Stimulated activated CD4-positive, alpha-beta T cell treated with anti-CD3 and anti-CD28 coated beads, Interleukin-12 subunit alpha, Interleukin-12 subunit beta, amount 100 ng/mL, for 48 hours (primary cell): ENCODE results near the gene EHMT1.
"Not testable (repeated sequence)": the region's sequence is repeated elsewhere in the genome, so short reads cannot be mapped to it uniquely, and the experiment has no call there.

Experiments
- DNase-seq, 3 donors: peaks; one replicate each; pipeline ENCODE4 v3.0.0-alpha.2; 2020; ENCODE audit warnings: low read depth in 2 of 3, low spot score in 1 of 3

EHMT1 gene

DNA sequence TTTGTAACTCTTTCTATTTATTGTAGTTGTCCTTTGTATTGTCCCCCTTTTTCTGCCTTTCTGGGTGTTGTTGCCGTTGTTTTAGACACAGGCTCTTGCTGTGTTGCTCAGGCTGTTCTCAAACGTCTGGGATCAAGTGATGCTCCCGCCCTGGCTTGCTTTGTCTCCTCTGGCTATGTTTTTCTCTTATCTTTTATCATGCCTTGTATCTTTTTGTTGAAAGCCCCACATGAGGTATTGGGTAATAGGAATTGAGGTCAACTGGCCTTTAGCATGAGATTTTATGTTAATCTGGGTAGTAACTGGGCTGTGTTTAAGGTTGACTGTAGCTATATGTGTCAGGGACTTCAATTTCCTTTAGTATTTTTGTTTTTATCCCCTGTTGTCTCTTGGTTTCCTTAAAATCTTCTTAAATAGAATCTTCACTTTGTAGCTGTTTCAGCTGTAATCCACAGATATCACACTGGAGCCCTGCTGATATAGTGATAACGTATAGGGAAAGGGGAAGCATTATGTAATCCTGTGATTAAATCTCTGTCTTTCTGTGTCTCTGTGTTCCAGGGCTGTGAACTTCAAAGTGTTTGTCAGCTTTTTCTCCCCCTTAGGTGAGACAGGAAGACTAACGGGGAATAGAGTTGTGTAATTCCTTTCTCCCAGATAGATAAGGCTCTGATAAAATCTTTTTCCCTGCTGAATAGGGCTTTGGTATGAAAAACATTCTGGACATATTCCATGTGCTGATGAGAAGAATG is 232.9 kb downstream of the EHMT1 start:
- DNase-seq = no peak

DNA sequence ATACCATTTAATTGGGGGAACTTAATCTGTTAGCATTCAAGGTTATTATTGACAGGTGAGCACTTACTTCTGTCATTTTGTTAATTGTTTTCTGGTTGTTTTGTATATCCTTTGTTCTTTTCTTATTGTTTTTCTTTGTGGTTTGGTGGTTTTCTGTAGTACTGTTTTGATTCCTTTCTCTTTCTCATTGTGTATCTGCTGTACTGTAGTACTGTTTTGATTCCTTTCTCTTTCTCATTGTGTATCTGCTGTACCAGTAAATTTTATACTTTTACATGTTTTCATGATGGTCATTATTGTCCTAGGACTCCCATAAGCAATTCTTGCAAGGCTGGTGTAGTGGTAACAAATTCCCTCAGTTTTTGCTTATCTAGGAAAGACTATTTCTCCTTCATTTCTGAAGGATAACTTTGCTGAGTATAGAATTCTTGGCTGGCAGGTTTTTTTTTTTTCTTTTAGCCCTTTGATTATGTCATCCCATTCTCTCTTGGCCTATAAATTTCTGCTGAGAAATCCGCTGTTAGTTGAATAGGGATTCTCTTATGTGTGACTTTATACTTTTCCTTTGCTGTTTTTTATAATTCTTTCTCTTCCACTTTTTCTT is 234.7 kb downstream of the EHMT1 start:
- DNase-seq = no peak

DNA sequence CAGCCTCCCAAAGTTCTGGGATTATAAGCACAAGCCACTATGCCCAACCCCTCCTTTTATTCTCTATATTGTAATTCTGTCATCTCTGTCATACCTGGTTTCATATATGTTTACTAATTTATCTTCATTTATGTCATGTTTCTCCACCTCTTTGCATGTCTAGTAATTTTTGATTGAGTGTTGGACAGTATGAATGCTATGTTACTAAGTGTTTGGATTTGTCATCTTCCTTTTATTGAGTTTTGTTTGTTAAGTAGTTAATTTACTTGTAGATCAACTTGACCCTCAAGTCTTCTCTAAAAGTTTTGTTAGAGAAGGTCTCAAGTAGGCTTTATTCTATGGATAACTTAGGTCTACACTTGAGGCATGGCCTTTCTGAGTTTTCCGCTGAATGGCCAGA is 241.6 kb downstream of the EHMT1 start:
- DNase-seq = no peak

DNA sequence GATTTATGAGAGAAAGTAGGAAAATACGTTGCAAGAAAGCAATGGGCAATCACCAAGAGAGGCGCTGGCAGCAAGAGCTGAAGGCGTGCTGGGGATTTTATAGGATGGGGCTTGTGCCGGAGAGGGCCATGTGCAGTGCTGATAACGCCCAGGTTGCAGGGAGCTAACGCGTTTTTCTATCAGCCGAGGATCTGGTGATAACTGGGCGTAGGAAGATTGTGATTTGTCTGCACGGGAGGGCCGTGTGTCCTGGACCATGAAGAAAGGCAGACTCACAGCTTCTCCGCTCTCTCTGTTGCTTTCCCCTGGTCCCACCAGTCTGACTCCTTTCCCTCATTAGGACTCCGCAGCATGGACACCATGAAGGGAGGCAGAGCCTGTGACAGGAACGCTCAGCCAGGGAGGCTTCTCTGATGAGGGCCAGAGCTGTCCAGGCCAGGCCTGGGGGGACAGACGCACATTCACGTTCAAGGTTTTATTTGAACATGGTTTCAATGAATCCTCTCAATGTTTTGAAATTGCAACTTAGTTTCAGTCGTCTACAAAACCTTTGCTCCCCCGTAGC is 246.9 kb downstream of the EHMT1 start:
- DNase-seq = no peak

DNA sequence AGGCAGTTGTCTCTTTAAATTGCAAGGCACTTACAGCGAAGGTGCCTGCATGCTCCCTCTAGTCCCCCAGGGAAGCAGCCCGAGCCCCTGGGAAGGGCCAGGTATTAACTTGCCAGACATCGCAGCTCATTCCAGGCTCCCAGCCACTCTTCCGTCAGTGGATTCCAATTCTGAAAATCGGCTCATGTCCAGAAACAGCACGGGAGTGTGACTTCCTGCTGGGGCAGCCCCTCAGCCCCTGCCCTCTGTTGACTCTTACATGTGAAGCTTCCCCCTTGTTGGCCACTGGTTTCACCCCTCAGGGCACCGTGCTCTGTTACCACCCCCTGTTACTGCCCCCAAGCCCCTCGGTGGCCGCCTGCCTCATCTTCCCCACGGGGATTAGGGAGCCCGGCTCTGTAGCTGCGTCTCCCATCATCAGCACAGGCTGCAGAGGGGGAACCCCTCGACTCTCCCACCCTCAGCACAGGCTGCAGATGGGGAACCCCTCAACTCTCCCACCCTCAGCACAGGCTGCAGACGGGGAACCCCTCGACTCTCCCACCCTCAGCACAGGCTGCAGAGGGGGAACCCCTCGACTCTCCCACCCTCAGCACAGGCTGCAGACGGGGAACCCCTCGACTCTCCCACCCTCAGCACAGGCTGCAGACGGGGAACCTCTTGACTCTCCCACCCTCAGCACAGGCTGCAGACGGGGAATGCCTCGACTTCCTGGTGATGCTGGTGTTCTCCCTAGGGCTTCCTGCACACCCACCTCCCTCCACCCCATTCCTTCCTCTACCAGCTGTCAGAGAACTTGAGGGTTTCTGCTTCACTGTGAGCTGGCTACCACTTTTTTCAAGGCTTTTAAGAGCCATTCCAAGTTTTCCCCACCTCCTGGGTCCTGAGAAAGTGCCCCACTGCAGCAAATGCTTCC is 247.7 kb downstream of the EHMT1 start:
- DNase-seq = no peak

- DNase-seq = no peak
Observed at GRCh38 chr9:137870432-137870831, 251.6 kb downstream of the EHMT1 start.

DNA sequence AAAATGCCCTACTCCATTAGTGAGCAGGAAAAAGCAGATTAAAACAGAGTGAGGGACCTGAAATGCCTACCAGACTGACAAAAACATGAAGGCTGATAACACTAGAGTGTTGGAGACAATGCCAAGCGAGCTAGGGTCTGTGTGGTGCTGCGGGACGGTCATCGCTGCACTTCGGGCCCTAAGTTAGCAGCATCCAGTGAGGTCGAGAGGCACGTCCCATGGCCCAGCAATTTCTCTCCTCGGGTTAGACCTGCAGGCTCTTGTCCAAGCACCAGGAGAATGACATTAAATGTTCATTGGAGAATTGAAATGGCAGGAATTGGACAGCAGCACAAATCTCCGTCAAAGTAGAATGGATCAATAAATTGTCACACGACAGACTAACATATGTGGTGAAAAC is 253.5 kb downstream of the EHMT1 start:
- DNase-seq = no peak

GRCh38 chr9:137873408-137873807 is 254.6 kb downstream of the EHMT1 start:
- DNase-seq = no peak

DNA sequence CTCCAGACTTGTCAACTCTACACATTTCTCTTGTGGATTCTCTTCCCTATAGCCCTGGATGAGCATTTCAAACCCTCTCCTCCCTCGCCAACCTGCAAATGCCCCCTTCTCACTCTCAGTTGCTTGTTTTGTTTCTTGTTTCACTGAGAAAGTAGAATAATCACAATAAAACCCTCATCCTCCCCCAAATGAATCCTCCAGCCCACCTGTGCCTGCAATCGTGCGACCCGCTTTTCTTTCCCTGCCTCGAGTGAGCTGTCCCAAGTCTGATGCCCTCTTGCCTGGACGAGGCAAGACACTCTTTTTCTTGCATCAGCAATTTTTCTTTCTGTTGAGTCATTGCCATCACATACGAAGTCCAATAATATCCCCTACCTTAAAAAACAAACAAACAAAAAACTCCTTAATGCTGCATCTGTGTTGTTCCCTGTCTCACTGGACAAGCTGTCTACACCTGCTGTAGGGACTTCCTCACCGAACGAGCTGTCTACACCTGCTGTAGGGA is 255.1 kb downstream of the EHMT1 start:
- DNase-seq = no peak

DNA sequence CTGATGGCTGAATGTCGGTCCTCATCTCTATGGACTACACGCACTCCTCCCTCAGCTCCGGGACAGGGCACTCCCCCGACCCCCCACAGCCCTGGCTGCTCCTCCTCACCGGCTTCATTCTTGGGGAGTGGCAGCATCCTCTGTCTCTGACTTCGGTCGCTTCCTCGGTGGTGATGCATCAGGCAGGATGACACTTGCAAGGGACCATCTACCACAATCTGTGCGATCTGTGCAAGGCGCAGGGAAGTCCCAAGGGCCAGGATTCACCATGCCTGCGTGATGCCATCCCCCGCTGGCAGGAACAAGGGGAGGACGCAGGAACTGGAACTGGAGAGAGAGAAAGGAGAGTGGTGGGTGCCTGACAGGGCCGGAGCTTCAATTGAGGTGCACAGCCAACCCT is 256.5 kb downstream of the EHMT1 start:
- no peak for DNase-seq

GRCh38 chr9:137875846-137876245 is 257.0 kb downstream of the EHMT1 start:
- DNase-seq = no peak

DNA sequence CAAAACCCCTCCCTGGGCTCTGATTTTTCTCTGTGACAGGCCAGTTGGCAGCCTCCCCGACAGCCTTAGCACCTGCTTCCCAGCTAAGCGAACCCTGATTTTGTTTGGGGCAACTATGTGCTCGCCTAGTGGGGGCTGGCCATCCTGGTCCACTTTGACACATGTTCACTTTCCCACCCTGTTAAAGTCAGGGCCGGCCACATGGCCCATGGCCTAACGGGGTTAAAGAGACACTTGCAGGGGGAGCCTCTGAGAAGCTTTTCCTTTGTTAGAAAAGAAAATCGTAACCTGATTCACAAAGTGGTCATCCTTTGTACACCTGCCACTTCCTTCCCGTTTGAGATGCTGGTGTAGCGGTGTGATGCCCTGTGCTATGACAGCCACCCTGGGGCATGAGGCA is 257.5 kb downstream of the EHMT1 start:
- DNase-seq = no peak

- no peak for DNase-seq
Observed at GRCh38 chr9:137876781-137877386, 258.1 kb downstream of the EHMT1 start.

DNA sequence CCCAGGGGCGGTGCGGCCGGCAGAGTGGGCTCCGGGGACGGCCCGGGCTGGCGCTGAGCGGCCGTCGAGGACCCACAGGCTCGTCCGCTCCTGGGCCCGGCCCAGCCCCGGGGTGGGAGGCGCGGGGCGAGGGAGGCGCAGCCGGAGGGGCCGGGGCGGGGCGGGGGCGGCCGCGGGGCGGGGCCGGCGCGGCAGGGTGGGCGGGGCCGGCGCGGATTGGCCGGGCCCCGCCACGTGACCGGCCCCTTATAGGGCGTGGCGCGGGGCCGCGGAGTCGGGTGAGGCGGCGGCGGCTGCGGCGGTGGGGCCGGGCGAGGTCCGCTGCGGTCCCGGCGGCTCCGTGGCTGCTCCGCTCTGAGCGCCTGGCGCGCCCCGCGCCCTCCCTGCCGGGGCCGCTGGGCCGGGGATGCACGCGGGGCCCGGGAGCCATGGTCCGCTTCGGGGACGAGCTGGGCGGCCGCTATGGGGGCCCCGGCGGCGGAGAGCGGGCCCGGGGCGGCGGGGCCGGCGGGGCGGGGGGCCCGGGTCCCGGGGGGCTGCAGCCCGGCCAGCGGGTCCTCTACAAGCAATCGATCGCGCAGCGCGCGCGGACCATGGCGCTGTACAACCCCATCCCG is 258.8 kb downstream of the EHMT1 start, which contains the start of gene CACNA1B:
Gene CACNA1B, plus strand, starts transcription at position 277 of the 617 bp plus-strand sequence. Its CDS starts 152 bp downstream, at position 429.
- not testable (repeated sequence) for DNase-seq

- peak in 2 of 3 donors; percentile 13 to 19 for DNase-seq
Observed at GRCh38 chr9:137878146-137878941, 259.5 kb downstream of the EHMT1 start.

DNA sequence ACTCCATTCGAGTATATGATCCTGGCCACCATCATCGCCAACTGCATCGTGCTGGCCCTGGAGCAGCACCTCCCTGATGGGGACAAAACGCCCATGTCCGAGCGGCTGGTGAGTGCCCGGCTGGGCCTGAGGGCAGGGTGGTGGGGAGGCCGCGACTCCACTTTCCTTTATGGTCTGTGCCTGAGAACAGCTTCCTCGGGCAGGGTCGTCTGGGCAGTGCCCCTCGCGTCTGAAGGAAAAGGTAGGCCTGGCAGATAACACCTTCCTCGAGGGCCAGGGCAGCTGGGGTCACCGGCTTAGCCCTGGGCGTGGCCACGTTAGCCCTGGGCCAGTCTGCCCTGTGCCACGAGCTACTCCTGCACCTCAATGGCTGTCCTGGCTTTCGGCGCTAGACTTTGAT is 260.2 kb downstream of the EHMT1 start:
- DNase-seq = no peak

DNA sequence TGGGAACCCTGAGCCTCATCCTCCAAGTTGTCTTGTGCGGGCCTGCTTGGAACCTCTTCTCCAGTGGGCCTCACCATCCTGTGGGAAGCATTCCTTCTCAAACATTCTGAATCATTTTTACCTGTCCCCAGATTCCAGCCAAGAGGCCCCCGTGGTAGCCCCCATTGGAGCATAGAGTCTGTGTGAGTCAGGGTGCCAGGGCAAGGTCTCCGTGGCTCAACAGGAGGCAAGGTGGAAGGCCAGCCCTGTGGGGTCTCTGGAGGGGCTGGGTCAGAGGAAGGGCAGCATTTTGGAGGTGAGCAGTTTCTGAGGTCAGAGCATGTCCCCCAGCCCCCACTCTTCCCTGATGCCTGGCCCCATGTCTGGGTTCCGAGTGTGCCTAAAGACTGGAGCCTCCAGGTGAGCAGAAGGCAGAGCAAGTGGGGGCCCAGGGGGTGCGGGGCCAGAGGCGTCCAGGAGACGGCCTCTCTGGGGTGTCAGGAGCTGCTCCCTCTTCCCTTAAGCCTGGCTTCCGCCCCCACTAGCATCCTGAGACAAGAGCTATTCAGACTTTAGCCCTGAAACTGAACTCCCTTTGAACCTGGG is 260.9 kb downstream of the EHMT1 start:
- no peak for DNase-seq

DNA sequence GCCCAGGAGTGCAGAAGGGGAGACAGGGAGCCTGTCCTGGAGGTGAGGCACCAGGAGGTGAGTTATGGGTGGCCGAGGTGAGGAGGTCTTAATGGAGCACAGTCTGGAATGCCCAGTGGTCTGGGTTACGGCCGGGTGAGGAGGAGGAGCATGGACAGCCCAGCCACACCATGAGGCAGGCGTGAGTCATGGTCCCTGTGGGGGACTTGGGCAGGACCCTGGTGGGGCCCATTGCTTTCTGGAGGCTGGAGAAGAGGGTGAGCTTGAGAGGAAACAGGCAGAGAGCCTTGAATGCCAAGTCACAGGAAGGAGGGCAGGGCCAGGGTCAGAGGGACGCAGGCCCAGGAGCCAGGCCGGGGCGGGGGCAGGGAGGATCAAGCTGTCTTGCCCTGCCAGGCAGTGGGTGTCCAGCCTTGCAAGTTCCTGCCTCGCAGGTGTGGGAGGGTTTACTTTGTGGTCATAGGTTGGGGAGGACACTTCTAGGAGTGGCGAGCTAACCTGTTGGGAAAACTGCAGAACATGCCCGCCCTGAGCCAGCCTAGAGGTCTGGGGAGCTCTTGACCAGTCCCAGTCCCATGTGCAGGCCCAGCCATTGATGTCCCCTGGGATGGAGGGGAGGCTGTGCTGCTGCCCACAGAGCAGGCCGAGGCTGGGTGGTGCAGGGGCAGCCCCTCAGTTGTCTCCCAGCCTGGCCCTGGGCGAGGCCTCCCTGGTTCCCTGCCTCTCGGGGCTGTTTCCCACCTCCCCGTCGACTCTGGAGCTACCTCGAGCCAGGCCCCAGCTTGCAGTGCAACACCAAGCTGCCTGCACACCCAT is 261.6 kb downstream of the EHMT1 start:
- DNase-seq = no peak
